SK-N-SH treated with all-trans-retinoic acid at 6 μM for 48 hours (cell line): ENCODE results near the gene CLEC16A.

Experiments
- ISL1 ChIP-seq: fragments of 250-450 bp; sonication (Bioruptor Pico); IDR thresholded peaks from 2 replicates; pipeline ENCODE4 v2.1.2; 2022; ENCODE audit warnings: mild to moderate bottlenecking, moderate library complexity
- PPARA ChIP-seq: fragments of 250-450 bp; sonication (Bioruptor Pico); IDR thresholded peaks from 2 replicates; pipeline ENCODE4 v1.5.0; 2020; ENCODE audit warnings: mild to moderate bottlenecking, borderline replicate concordance
- SNAI2 ChIP-seq: fragments of 250-450 bp; sonication (Bioruptor Pico); IDR thresholded peaks from 2 replicates; pipeline ENCODE4 v1.5.0; 2020; ENCODE audit warnings: mild to moderate bottlenecking, moderate library complexity
- TOX ChIP-seq: fragments of 250-450 bp; sonication (Bioruptor Pico); IDR thresholded peaks from 2 replicates; pipeline ENCODE4 v1.8.0; 2021; ENCODE audit warnings: mild to moderate bottlenecking, moderate library complexity, borderline replicate concordance
- TF ChIP-seq, protein P1 (sequence below): fragments of 250-450 bp; sonication (Bioruptor Pico); IDR thresholded peaks from 2 replicates; pipeline ENCODE4 v1.8.0; 2020; ENCODE audit warnings: mild to moderate bottlenecking, moderate library complexity, borderline replicate concordance

GRCh38 chr16:11163761-11164261, 219.4 kb downstream of the CLEC16A start:
- TF ChIP-seq SNAI2 (CRISPR knock-in tag) (no peak), TOX (CRISPR knock-in tag) (no peak), ISL1 (CRISPR knock-in tag) (no peak), PPARA (CRISPR knock-in tag) (no peak)
- TF ChIP-seq, protein P1, sequence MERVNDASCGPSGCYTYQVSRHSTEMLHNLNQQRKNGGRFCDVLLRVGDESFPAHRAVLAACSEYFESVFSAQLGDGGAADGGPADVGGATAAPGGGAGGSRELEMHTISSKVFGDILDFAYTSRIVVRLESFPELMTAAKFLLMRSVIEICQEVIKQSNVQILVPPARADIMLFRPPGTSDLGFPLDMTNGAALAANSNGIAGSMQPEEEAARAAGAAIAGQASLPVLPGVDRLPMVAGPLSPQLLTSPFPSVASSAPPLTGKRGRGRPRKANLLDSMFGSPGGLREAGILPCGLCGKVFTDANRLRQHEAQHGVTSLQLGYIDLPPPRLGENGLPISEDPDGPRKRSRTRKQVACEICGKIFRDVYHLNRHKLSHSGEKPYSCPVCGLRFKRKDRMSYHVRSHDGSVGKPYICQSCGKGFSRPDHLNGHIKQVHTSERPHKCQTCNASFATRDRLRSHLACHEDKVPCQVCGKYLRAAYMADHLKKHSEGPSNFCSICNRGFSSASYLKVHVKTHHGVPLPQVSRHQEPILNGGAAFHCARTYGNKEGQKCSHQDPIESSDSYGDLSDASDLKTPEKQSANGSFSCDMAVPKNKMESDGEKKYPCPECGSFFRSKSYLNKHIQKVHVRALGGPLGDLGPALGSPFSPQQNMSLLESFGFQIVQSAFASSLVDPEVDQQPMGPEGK (CRISPR knock-in tag) = no peak
